ENCODE measurements around the gene DNM2. TPM values are rescaled to one million over a fixed set of nuclear protein-coding genes. Genes with fewer than 3 reads are reported as not detected.

Gene DNM2
- total RNA-seq: 57.6 and 69.5 TPM in 2 replicates

GRCh38 chr19:10717356-10718204 lies at the start of gene DNM2:
DNM2 (plus strand) TSS chr19:10718079; CDS start chr19:10718243, 164 bp downstream.

DNA sequence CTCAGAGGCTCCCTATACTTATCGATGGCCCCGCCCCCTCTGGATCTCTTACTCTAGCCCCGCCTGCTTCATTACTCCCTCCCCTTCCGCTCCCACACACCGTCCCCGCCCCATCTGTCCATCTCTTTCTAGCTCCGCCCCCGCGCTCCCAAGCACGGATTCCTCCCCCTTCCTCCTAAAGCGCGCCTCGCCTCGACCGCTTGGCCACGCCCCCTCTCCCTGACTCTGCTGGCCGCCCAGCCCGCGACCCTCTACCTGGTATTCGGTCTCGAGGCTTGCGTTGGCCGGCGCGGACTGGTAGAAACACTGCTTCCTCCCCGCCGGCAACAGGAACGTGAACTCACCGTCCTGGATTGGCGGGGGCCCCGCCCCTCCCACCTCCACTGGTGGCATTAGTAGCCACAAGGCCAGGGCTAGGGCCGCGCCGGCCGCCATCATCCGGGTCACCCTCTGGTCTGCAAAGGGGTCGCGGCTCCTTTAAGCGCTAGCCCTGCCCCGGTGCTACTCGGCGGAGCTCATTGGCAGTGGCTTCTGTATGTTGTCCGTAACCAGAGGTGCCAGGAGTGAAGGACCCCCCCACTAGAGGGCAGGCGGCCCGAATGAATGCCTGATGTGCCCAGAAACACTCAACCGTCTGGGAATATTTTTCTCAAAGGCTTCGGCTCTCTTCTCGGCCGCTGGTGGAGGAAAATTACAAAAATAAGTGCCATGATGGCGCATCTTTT lies 118.0 kb downstream of the DNM2 start, which contains the start of gene TMED1:
TMED1 (minus strand) TSS at position 459 of the 725 bp plus-strand sequence; CDS start at position 438, 21 bp downstream.

GRCh38 chr19:10848230-10848856 lies 130.5 kb downstream of the DNM2 start, which contains the start of gene C19orf38:
C19orf38 (plus strand) TSS chr19:10848415; CDS start chr19:10848509, 94 bp downstream.

DNA sequence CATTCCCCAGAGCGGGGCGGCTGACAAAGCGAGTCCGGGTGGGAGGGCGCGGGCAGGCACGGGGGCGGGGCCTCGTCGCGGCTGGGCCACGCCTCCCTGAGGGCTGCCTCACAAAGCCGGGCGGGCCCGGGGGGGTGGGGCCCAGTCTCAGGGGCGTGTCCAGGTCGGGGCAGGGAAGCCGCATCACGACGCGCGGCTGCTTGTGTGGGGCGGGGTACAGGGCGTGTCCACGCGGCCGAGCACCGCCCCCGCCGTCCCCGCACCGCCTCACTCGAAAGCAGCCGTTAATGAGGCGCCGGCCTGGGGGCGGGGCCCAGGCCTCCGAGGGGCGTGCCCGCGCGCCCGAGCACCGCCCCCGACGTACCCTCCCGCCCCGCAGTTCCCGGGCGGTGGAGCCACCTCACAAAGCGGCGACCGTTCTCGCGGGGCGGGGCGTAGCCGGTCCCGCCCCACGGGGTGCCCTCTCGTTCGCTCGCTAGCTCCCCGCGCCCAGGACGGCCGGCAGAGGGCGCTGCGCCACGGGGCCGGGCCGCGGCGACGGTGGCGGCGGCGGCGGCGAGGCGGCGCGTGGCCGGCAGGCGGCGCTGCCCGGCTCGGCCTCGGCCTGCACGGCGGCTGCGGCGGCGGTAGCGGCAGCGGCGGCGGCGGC lies 153.2 kb downstream of the DNM2 start, which contains the start of gene CARM1:
CARM1 (plus strand) TSS at position 599 of the 649 bp plus-strand sequence. CDS start 150 bp downstream, outside the sequence.

Other genes with a start within 250 kb of the DNM2 start
- gene KEAP1, start 214.7 kb upstream of the DNM2 start, total RNA-seq: 58.3 and 64.5 TPM in 2 replicates
- 0.32 and 0.36 TPM in 2 replicates for gene S1PR5, start 200.6 kb upstream of the DNM2 start, total RNA-seq
- 11.8 and 17.1 TPM in 2 replicates for gene ATG4D, start 174.2 kb upstream of the DNM2 start, total RNA-seq
- gene KRI1, start 152.1 kb upstream of the DNM2 start, total RNA-seq: 9.1 and 14.6 TPM in 2 replicates
- gene CDKN2D, start 149.1 kb upstream of the DNM2 start, total RNA-seq: 1.1 and 2.5 TPM in 2 replicates
- gene AP1M2, start 130.8 kb upstream of the DNM2 start, total RNA-seq: not detected in 2 replicates
- gene SLC44A2, start 92.5 kb upstream of the DNM2 start, total RNA-seq: 47.5 and 48.6 TPM in 2 replicates
- 66.6 and 74.0 TPM in 2 replicates for gene ILF3, start 63.7 kb upstream of the DNM2 start, total RNA-seq
- 20.1 and 22.7 TPM in 2 replicates for gene QTRT1, start 16.6 kb upstream of the DNM2 start, total RNA-seq
- 49.5 and 61.6 TPM in 2 replicates for gene TMED1, start 118.1 kb downstream of the DNM2 start, total RNA-seq
- 3.6 TPM in 1 of 2 replicates, not detected in the other for gene C19orf38, start 130.3 kb downstream of the DNM2 start, total RNA-seq
- 30.7 and 33.0 TPM in 2 replicates for gene CARM1, start 153.5 kb downstream of the DNM2 start, total RNA-seq
- 90.4 and 102 TPM in 2 replicates for gene YIPF2, start 210.6 kb downstream of the DNM2 start, total RNA-seq
- gene TIMM29, start 210.7 kb downstream of the DNM2 start, total RNA-seq: 23.3 and 35.4 TPM in 2 replicates
- gene SMARCA4, start 243.0 kb downstream of the DNM2 start, total RNA-seq: 57.0 and 89.9 TPM in 2 replicates

Measured in cardiac atrium fibroblast (primary cell).